Hypothalamus (tissue), 51 donors: Measurements from ENCODE around the gene EHD1.

Experiments
- DNase-seq, 51 donors: peaks; one replicate each; lab custom pipeline; 2025; lab: John Stamatoyannopoulos, UW

Gene EHD1

GRCh38 chr11:64804346-64805210, 73.8 kb downstream of the EHD1 start:
- no peak for DNase-seq

GRCh38 chr11:64803846-64804345, 74.5 kb downstream of the EHD1 start:
- no peak for DNase-seq

- DNase-seq, result peak in 46 of 51 donors; percentile 30 to 91 (median 68)
Measured at GRCh38 chr11:64803158-64803845, 75.1 kb downstream of the EHD1 start, which contains the start of gene MAP4K2. Gene MAP4K2 (minus strand): TSS chr11:64803214. CDS start chr11:64803149, 65 bp downstream.

- DNase-seq, result peak in 4 of 51 donors; percentile 20 to 74 (median 52)
Measured at GRCh38 chr11:64802370-64803157, 75.9 kb downstream of the EHD1 start.
